Neural cell (in vitro differentiated cells): Measurements from ENCODE around the gene MARK3. TPM values are rescaled to one million over a fixed set of nuclear protein-coding genes. Genes with fewer than 3 reads are reported as not detected.

Experiments
- H2AFZ ChIP-seq: fragments of 200-600, 300-800 bp; sonication (generic), shearing (Covaris generic); 2 replicates; pipeline ENCODE4 v1.6.0; 2014; ENCODE audit warnings: low read depth, mild to moderate bottlenecking, antibody characterized with exemption, low read length, moderate library complexity
- H3F3A ChIP-seq: fragments of 200-600 bp; shearing (Covaris generic); 2 replicates; pipeline ENCODE4 v1.6.1; 2016; ENCODE audit warnings: mild to moderate bottlenecking, moderate library complexity, mixed read lengths, antibody characterized with exemption, low read length; ENCODE audit not compliant: insufficient read depth, poor library complexity, severe bottlenecking
- H3K27ac ChIP-seq: fragments of 200-600, 300-800 bp; sonication (generic), shearing (Covaris generic); 2 replicates; pipeline ENCODE4 v1.5.1; 2014; ENCODE audit warnings: mild to moderate bottlenecking, low read length, moderate library complexity
- H3K27me3 ChIP-seq: fragments of 300-800, 200-600 bp; sonication (generic), shearing (Covaris generic); 2 replicates; pipeline ENCODE4 v1.6.0; 2014; ENCODE audit warnings: mild to moderate bottlenecking, low read depth, low read length, moderate library complexity; ENCODE audit not compliant: insufficient read depth
- H3K36me3 ChIP-seq: fragments of 300-800, 200-600 bp; sonication (generic), shearing (Covaris generic); 2 replicates; pipeline ENCODE4 v1.5.1; 2014; ENCODE audit warnings: mild to moderate bottlenecking, antibody characterized with exemption, low read length, moderate library complexity; ENCODE audit not compliant: insufficient read depth
- H3K4me2 ChIP-seq: fragments of 300-800, 200-600 bp; sonication (generic), shearing (Covaris generic); 2 replicates; pipeline ENCODE4 v1.6.0; 2014; ENCODE audit warnings: mild to moderate bottlenecking, low read length
- H3K4me3 ChIP-seq: fragments of 300-800, 200-600 bp; sonication (generic), shearing (Covaris generic); 2 replicates; pipeline ENCODE4 v1.5.1; 2014; ENCODE audit warnings: mild to moderate bottlenecking, low read length, moderate library complexity
- H3K79me2 ChIP-seq: fragments of 200-600 bp; shearing (Covaris generic); replicated peaks from 2 replicates; pipeline ENCODE4 v1.6.0; 2014; ENCODE audit warnings: mild to moderate bottlenecking, low read length, moderate library complexity; ENCODE audit not compliant: insufficient read depth
- H3K9ac ChIP-seq: fragments of 300-800, 200-600 bp; sonication (generic), shearing (Covaris generic); 2 replicates; pipeline ENCODE4 v1.6.1; 2016; ENCODE audit warnings: mild to moderate bottlenecking, low read length, mixed read lengths
- H3K9me2 ChIP-seq: fragments of 200-600 bp; shearing (Covaris generic); 2 replicates; pipeline ENCODE4 v1.6.1; 2016; ENCODE audit warnings: mild to moderate bottlenecking, low read length, mixed read lengths; ENCODE audit not compliant: insufficient read depth
- H3K9me3 ChIP-seq: fragments of 200-600, 300-800 bp; sonication (generic), shearing (Covaris generic); 2 replicates; pipeline ENCODE4 v1.6.1; 2016; ENCODE audit warnings: mild to moderate bottlenecking, mixed run types, low read length, moderate library complexity, mixed read lengths
- H4K20me1 ChIP-seq: fragments of 200-600 bp; shearing (Covaris generic); 2 replicates; pipeline ENCODE4 v1.6.1; 2016; ENCODE audit warnings: mild to moderate bottlenecking, mixed run types; ENCODE audit not compliant: insufficient read depth
- EP300 ChIP-seq: fragments of 450-650 bp; conservative IDR thresholded peaks from 2 replicates; pipeline ENCODE4 v1.6.1; 2014; ENCODE audit warnings: antibody characterized with exemption, mild to moderate bottlenecking, moderate library complexity; ENCODE audit not compliant: poor library complexity, severe bottlenecking
- EZH2 ChIP-seq: fragments of 200-600, 300-800 bp; shearing (Covaris generic), sonication (generic); IDR thresholded peaks from 2 replicates; pipeline ENCODE4 v1.6.1; 2014; ENCODE audit warnings: antibody characterized with exemption, low read length, borderline replicate concordance, mild to moderate bottlenecking; ENCODE audit not compliant: insufficient read depth, poor library complexity, severe bottlenecking
- MXI1 ChIP-seq: fragments of 450-650 bp; conservative IDR thresholded peaks from 2 replicates; pipeline ENCODE4 v1.6.1; 2014; ENCODE audit warnings: antibody characterized with exemption, mild to moderate bottlenecking; ENCODE audit not compliant: poor library complexity, severe bottlenecking
- POLR2AphosphoS5 ChIP-seq: IDR thresholded peaks from 2 replicates; pipeline ENCODE4 v1.6.1; 2012
- RAD21 ChIP-seq: fragments of 450-650 bp; conservative IDR thresholded peaks from 2 replicates; pipeline ENCODE4 v1.6.1; 2014; ENCODE audit warnings: antibody characterized with exemption, mild to moderate bottlenecking, moderate library complexity
- SMC3 ChIP-seq: fragments of 450-650 bp; conservative IDR thresholded peaks from 2 replicates; pipeline ENCODE4 v1.6.1; 2014; ENCODE audit warnings: antibody characterized with exemption, mild to moderate bottlenecking, moderate library complexity; ENCODE audit not compliant: poor library complexity
- TAF1 ChIP-seq: IDR thresholded peaks from 2 replicates; pipeline ENCODE4 v1.6.1; 2012; ENCODE audit warnings: low read depth
- polyA plus RNA-seq: library from polyadenylated mRNA; depleted of rRNA; stranded (reverse); fragments of >200 nt; gene quantifications from 2 replicates; pipeline ENCODE4 v1.2.3, GENCODE V29; 2014
- TF ChIP-seq, protein P1 (sequence below): IDR thresholded peaks from 2 replicates; pipeline ENCODE4 v1.6.1; 2012; ENCODE audit warnings: borderline replicate concordance
- TF ChIP-seq, protein P2 (sequence below): fragments of 450-650 bp; IDR thresholded peaks from 2 replicates; pipeline ENCODE4 v1.5.1; 2014; ENCODE audit warnings: antibody characterized with exemption, mild to moderate bottlenecking, moderate library complexity; ENCODE audit not compliant: poor library complexity, severe bottlenecking

MARK3 gene
- polyA plus RNA-seq, 1 donor from 2014 or later: 158 TPM

- no peaks in the 10 kb centered on the region for H3K9me3 ChIP-seq
- H3K4me3 ChIP-seq: no peak overlapping the region
- no peak overlapping the region for H2AFZ ChIP-seq
- no peaks in the 10 kb centered on the region for H3K9me2 ChIP-seq
- no peak overlapping the region for H3K4me2 ChIP-seq
- H3K27ac ChIP-seq: no peak overlapping the region
- no peaks in the 10 kb centered on the region for H4K20me1 ChIP-seq
- H3K36me3 ChIP-seq: peaks cover 7% of the 10 kb centered on the region
- no peak for TF ChIP-seq MXI1
- no peak for TF ChIP-seq POLR2AphosphoS5
- TF ChIP-seq, protein P1, sequence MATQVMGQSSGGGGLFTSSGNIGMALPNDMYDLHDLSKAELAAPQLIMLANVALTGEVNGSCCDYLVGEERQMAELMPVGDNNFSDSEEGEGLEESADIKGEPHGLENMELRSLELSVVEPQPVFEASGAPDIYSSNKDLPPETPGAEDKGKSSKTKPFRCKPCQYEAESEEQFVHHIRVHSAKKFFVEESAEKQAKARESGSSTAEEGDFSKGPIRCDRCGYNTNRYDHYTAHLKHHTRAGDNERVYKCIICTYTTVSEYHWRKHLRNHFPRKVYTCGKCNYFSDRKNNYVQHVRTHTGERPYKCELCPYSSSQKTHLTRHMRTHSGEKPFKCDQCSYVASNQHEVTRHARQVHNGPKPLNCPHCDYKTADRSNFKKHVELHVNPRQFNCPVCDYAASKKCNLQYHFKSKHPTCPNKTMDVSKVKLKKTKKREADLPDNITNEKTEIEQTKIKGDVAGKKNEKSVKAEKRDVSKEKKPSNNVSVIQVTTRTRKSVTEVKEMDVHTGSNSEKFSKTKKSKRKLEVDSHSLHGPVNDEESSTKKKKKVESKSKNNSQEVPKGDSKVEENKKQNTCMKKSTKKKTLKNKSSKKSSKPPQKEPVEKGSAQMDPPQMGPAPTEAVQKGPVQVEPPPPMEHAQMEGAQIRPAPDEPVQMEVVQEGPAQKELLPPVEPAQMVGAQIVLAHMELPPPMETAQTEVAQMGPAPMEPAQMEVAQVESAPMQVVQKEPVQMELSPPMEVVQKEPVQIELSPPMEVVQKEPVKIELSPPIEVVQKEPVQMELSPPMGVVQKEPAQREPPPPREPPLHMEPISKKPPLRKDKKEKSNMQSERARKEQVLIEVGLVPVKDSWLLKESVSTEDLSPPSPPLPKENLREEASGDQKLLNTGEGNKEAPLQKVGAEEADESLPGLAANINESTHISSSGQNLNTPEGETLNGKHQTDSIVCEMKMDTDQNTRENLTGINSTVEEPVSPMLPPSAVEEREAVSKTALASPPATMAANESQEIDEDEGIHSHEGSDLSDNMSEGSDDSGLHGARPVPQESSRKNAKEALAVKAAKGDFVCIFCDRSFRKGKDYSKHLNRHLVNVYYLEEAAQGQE: no peak
- TF ChIP-seq EZH2: no peak
- TF ChIP-seq RAD21: no peak
- no peak for TF ChIP-seq SMC3
- TF ChIP-seq EP300: no peak
- H3K79me2 ChIP-seq: no peaks in the 10 kb centered on the region
- no peaks in the 10 kb centered on the region for H3F3A ChIP-seq
- H3K9ac ChIP-seq: no peak overlapping the region
- no peaks in the 10 kb centered on the region for H3K27me3 ChIP-seq
These were observed 90.8 kb downstream of the MARK3 start for GRCh38 chr14:103476065-103476464.

DNA sequence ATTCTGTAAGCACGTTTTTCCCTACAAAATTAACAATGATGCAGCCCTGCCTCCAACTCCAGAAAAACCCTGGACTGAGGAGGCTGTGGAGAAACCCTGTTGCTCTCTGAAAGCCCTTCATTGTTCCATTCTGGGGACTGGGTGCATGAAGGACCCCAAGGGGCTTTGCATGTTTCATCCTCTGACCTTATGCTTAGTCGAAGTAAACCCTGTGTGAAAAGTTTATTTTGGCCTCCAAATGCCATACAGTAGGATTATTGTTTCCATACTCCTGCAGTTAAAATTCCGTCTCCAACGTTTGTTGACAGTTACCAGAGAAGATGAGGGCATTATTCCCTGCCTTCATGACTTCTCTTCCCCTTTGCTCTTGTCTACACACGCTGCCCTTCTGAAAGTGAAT is 91.4 kb downstream of the MARK3 start:
- no peak overlapping the region for H3K9ac ChIP-seq
- H3K27me3 ChIP-seq: no peaks in the 10 kb centered on the region
- H3F3A ChIP-seq: no peaks in the 10 kb centered on the region
- H4K20me1 ChIP-seq: no peaks in the 10 kb centered on the region
- H2AFZ ChIP-seq: no peak overlapping the region
- no peak overlapping the region for H3K4me3 ChIP-seq
- TF ChIP-seq MXI1 (no peak), EZH2 (no peak), SMC3 (no peak), RAD21 (no peak), EP300 (no peak), TAF1 (no peak), POLR2AphosphoS5 (no peak)
- TF ChIP-seq, protein P2, sequence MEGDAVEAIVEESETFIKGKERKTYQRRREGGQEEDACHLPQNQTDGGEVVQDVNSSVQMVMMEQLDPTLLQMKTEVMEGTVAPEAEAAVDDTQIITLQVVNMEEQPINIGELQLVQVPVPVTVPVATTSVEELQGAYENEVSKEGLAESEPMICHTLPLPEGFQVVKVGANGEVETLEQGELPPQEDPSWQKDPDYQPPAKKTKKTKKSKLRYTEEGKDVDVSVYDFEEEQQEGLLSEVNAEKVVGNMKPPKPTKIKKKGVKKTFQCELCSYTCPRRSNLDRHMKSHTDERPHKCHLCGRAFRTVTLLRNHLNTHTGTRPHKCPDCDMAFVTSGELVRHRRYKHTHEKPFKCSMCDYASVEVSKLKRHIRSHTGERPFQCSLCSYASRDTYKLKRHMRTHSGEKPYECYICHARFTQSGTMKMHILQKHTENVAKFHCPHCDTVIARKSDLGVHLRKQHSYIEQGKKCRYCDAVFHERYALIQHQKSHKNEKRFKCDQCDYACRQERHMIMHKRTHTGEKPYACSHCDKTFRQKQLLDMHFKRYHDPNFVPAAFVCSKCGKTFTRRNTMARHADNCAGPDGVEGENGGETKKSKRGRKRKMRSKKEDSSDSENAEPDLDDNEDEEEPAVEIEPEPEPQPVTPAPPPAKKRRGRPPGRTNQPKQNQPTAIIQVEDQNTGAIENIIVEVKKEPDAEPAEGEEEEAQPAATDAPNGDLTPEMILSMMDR: no peak
- TF ChIP-seq, protein P1: no peak
- H3K79me2 ChIP-seq: no peaks in the 10 kb centered on the region
- H3K27ac ChIP-seq: no peak overlapping the region
- H3K9me2 ChIP-seq: no peaks in the 10 kb centered on the region
- peaks cover 7% of the 10 kb centered on the region for H3K36me3 ChIP-seq
- no peak overlapping the region for H3K4me2 ChIP-seq
- no peaks in the 10 kb centered on the region for H3K9me3 ChIP-seq
